ENCODE measurements around the gene KRTAP12-1.
"Not testable (repeated sequence)": the region's sequence is repeated elsewhere in the genome, so short reads cannot be mapped to it uniquely, and the experiment has no call there.

The KRTAP12-1 gene

GRCh38 chr21:44638506-44639330, 43.2 kb downstream of the KRTAP12-1 start:
- not testable (repeated sequence) for DNase-seq

GRCh38 chr21:44637851-44638348, 44.1 kb downstream of the KRTAP12-1 start:
- not testable (repeated sequence) for DNase-seq

DNA sequence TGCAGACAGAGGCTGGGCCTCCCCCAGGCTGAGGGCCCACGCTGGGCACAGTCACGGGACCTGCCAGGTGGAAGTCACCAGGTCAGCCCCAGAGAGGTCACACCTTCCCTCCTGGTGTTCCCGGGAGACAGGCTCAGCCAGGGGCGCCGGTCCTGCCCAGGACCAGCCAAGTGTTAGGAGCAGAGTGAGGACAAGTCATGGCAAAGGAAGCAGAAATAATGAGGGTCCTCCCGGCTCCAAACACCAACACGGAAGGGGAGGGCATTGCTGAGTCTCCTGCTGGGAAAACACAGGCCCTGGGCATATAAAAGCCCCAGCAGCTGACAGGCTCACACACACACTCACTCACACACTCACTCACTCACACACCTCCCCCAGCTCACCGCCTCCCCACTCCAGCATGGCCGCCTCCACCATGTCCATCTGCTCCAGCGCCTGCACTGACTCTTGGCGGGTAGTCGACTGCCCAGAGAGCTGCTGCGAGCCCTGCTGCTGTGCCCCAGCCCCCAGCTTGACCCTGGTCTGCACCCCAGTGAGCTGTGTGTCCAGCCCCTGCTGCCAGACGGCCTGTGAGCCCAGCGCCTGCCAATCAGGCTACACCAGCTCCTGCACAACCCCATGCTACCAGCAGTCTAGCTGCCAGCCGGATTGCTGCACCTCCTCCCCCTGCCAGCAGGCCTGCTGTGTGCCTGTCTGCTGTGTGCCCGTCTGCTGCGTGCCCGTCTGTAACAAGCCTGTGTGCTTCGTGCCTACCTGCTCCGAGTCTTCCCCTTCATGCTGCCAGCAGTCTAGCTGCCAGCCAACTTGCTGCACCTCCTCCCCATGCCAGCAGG, 44.7 kb downstream of the KRTAP12-1 start, which contains the start of gene KRTAP10-10:
TSS of gene KRTAP10-10 (plus strand) at position 339 of the 833 bp plus-strand sequence. CDS start at position 401, 62 bp downstream.
- DNase-seq = no peak

- no peak for DNase-seq
These were observed 45.5 kb downstream of the KRTAP12-1 start for GRCh38 chr21:44636209-44637017.

DNA sequence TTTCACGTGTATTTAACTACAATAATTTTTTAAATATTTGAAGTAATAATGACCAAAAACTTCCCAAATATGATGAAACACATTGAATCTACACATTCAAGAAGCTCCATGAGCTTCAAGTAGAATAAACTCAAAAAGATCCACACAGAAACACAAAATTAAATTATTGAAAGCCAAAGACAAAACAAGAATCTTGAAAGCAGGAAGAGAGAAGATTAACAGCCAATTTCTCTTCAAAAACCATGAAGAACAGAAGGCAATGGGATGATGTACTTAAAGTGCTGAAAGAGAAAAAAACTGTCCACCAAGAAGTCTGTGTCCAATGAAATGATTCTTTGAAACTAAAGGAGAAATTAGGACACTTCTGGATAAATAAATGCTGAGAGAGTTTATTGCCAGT, 49.9 kb downstream of the KRTAP12-1 start:
- no peak for DNase-seq

Measured in SIG-M5 (cell line).